WTC11 (cell line): ENCODE measurements around the gene VTI1A.

ENCODE experiments used
- ATF3 ChIP-seq: sonication (generic); formaldehyde crosslinking; conservative IDR thresholded peaks from 2 replicates; pipeline ENCODE4 v1.8.1; 2022; ENCODE audit warnings: mild to moderate bottlenecking, missing genetic modification reagents
- CTCF ChIP-seq: fragments of 200-600 bp; IDR thresholded peaks from 2 replicates; pipeline ENCODE4 v1.8.0; 2022; ENCODE audit warnings: antibody characterized with exemption
- ELF4 ChIP-seq: sonication (generic); formaldehyde crosslinking; IDR thresholded peaks from 2 replicates; pipeline ENCODE4 v1.8.1; 2022; ENCODE audit warnings: low read depth, mild to moderate bottlenecking, moderate library complexity, missing genetic modification reagents
- FOXK1 ChIP-seq: sonication (generic); formaldehyde crosslinking; IDR thresholded peaks from 2 replicates; pipeline ENCODE4 v1.8.0; 2022; ENCODE audit warnings: mild to moderate bottlenecking, moderate library complexity, missing genetic modification reagents
- HMGXB4 ChIP-seq: sonication (generic); formaldehyde crosslinking; IDR thresholded peaks from 2 replicates; pipeline ENCODE4 v1.8.1; 2023; ENCODE audit warnings: mild to moderate bottlenecking, moderate library complexity, missing genetic modification reagents
- JUN ChIP-seq: sonication (generic); formaldehyde crosslinking; IDR thresholded peaks from 2 replicates; pipeline ENCODE4 v1.8.0; 2023; ENCODE audit warnings: mild to moderate bottlenecking, missing genetic modification reagents
- MAX ChIP-seq: sonication (generic); formaldehyde crosslinking; IDR thresholded peaks from 2 replicates; pipeline ENCODE4 v1.8.0; 2022; ENCODE audit warnings: mild to moderate bottlenecking, missing genetic modification reagents
- MXD4 ChIP-seq: fragments of 250-450 bp; sonication (Bioruptor Pico); IDR thresholded peaks from 2 replicates; pipeline ENCODE4 v1.8.0; 2021; ENCODE audit warnings: mild to moderate bottlenecking, moderate library complexity, borderline replicate concordance
- TP53 ChIP-seq: sonication (generic); formaldehyde crosslinking; IDR thresholded peaks from 2 replicates; pipeline ENCODE4 v1.8.1; 2023; ENCODE audit warnings: mild to moderate bottlenecking, missing genetic modification reagents
- USF2 ChIP-seq: sonication (generic); formaldehyde crosslinking; IDR thresholded peaks from 2 replicates; pipeline ENCODE4 v1.8.1; 2023; ENCODE audit warnings: mild to moderate bottlenecking, missing genetic modification reagents, moderate library complexity

- no peak for TF ChIP-seq CTCF
- no peak for TF ChIP-seq MAX (CRISPR knock-in tag)
- TF ChIP-seq TP53 (CRISPR knock-in tag) = no peak
- no peak for TF ChIP-seq JUN (CRISPR knock-in tag)
- TF ChIP-seq ATF3 = no peak
- no peak for TF ChIP-seq MXD4 (CRISPR knock-in tag)
- no peak for TF ChIP-seq FOXK1 (CRISPR knock-in tag)
- no peak for TF ChIP-seq ELF4 (CRISPR knock-in tag)
- no peak for TF ChIP-seq USF2 (CRISPR knock-in tag)
- no peak for TF ChIP-seq HMGXB4
These were observed 37.3 kb upstream of the VTI1A start for GRCh38 chr10:112409755-112410154.
